GM19023 (cell line): ENCODE data around the gene SLFN5.
"Not testable (repeated sequence)": the region's sequence is repeated elsewhere in the genome, so short reads cannot be mapped to it uniquely, and the experiment has no call there.

ENCODE experiments used
- ATAC-seq: cut with Tn5 transposase; IDR thresholded peaks from one replicate; pipeline ENCODE4 v1.9.1; 2021; ENCODE audit warnings: mild to moderate bottlenecking, moderate library complexity; ENCODE audit not compliant: unreplicated experiment

Gene SLFN5

GRCh38 chr17:35242805-35243560 is at the start of gene SLFN5:
TSS of gene SLFN5 (plus strand) at chr17:35243072. CDS start at chr17:35258691, 15,619 bp downstream.
- peak; percentile 68 for ATAC-seq

DNA sequence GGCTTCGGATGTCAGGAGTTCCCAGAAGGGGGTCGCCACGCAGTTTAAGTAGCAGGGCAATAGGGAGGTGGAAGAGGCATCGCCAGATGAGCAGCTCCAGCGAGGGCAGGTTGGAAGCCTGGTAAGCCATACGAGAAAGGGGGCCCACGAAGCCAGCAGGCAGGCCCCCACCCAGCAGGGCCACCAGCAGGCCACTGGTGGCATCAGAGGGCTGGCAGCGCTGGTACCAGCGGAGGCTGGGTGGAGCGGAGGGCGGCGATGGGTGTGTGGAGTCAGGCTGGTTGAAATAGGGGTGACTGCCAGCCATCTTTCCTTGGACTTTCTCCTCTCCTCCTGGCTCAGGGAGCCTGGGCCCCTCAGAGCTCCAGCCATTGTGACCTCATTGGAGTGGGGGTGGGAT is 48.9 kb upstream of the SLFN5 start, which contains the start of gene SLC35G3:
TSS of gene SLC35G3 (minus strand) at position 393 of the 400 bp plus-strand sequence. CDS start at position 307, 86 bp downstream.
- ATAC-seq, result not testable (repeated sequence)

GRCh38 chr17:35195062-35195461 is 47.8 kb upstream of the SLFN5 start:
- ATAC-seq, result not testable (repeated sequence)

DNA sequence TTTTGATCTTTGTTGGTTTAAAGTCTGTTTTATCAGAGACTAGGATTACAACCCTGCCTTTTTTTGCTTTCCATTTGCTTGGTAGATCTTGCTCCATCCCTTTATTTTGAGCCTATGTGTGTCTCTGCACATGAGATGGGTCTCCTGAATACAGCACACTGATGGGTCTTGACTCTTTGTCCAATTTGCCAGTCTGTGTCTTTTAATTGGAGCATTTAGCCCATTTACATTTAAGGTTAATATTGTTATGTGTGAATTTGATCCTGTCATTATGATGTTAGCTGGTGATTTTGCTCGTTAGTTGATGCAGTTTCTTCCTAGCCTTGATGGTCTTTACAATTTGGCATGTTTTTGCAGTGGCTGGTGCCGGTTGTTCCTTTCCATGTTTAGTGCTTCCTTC is 40.3 kb upstream of the SLFN5 start:
- not testable (repeated sequence) for ATAC-seq

DNA sequence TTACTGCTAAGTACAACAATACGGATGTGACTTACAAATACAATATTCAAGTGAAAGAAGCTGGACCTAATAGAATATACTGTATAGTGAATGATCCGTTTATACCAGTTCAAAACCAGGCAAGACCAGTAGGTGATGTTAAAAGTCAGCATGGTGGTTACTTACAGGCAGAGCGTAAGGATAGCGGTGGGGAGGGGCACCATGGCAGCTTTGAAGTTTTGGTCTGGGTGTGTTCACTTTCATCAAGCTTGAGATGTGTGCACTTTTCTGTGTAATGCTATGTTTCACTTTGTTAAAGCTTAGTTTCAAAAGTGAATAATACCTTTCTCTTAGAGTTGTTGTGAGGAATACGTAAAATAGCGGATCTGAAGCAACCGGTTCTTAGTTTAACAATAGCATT is 32.1 kb upstream of the SLFN5 start:
- no peak for ATAC-seq

- no peak for ATAC-seq
Measured at GRCh38 chr17:35212668-35213067, 30.2 kb upstream of the SLFN5 start.

- ATAC-seq, result no peak
Measured at GRCh38 chr17:35213412-35213940, 29.4 kb upstream of the SLFN5 start.

- no peak for ATAC-seq
Measured at GRCh38 chr17:35214192-35214591, 28.7 kb upstream of the SLFN5 start.

DNA sequence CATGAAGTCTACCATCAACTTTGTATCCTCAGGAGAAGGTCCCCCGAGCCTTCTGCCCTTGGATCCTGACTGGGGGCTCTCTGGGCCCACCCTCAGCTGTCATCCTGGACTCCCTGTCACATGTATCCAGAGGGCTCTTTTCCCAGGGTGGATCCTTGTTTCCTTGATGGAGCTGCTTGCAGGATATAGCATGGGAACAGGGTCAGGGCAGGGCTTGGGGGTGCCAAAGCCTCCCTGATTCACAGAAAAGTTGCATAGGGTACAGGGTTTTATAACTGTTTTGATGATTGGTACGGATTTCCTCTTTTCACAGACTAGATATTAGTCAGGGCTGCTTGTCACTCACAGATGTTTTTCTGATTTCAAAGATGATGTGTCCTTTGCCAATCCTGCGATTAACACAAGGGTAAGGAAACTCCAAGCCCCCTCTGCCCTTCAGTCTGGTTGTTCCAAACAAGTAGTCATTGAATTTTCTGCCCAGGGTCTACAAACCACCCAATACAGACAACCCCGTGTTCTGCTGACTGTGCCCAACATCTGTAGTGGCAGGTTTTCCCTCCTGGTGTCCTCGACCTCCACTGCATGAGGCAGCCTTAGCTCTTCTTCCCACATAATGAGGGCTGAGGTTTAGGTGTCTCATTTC is 28.1 kb upstream of the SLFN5 start:
- ATAC-seq, result no peak

GRCh38 chr17:35217107-35217506 is 25.8 kb upstream of the SLFN5 start:
- no peak for ATAC-seq

DNA sequence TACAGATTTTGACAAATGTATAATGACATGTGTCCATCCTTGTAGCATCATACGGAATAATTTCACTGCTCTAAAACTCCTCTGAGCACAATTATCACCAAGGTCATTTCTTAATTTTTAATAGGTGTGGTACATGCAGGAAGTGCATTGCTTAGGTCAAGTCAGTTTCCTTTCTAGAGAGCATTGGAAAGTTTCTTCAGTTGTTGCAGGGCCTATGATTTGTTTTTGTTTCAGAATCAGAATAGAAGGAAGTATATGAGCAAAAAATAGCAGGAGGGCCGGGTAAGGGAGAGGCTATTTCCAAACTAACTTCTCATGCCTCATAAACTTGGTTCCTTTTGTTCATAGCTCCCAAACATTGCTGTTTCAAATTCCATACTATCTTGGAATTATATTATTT is 24.0 kb upstream of the SLFN5 start:
- ATAC-seq, result no peak

GRCh38 chr17:35222452-35222851 is 20.4 kb upstream of the SLFN5 start:
- ATAC-seq, result no peak

DNA sequence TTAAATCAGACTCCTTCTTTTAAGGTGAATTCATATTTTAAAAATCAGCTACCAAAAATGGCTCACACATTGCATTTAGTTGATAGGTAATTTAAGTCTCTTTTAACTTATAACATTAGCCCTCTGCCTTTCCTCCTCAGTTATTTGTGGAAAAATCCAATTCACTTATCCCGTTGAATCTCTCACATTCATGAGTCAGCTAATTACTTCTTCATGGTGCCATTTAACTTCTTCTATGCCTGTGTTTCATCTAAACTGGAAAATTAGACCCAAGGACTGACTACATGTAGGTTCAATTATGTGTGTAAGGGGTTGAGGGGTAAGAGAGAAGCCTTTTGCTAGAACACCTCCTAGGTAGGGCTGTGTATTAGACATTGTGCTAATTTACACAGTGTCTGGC is 18.4 kb upstream of the SLFN5 start:
- ATAC-seq, result no peak

DNA sequence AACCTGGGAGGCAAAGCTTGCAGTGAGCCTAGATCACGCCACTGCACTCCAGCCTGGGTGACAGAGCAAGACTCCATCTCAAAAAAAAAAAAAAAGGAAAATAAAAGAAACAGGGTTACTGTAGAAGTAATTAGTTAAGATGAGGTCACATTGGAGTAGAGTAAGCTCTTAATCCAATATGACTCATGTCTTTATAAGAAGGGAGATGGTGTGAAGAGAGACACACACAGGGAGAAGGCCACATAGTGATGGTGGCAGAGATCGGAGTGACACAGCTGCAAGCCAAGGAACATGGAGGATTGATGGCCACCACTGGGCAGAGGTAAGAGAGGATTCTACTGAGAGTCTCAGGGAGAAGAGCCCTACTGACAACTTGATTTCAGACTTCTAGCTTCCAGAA is 15.3 kb upstream of the SLFN5 start:
- no peak for ATAC-seq

DNA sequence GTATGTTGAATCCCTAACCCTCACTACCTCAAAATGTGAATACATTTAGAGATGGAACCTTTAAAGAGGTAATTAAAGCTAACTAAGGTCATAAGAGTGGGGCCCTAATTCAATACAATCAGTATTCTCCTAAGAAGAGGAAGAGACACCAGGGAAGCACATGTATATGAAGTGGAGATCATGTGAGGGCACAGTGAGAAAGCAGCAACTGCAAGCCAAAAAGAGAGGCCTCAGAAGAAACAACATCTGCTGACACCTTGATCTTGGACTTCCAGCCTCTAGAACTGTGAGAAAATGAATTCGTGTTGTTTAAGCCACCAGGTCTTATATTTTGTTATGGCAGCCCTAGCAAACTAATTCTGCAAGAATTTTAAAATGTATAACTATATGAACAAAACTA is 13.2 kb upstream of the SLFN5 start:
- ATAC-seq, result no peak

DNA sequence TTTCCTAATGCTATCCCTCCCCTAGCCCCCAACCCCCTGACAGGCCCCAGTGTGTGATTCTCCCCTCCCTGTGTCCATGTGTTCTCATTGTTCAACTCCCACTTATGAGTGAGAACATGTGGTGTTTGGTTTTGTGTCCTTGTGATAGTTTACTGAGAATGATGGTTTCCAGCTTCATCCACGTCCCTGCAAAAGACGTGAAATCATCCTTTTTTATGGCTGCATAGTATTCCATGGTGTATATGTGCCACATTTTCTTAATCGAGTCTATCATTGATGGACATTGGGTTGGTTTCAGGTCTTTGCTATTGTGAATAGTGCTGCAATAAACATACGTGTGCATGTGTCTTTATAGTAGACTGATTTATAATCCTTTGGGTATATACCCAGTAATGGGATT is 8.6 kb upstream of the SLFN5 start:
- ATAC-seq, result not testable (repeated sequence)

DNA sequence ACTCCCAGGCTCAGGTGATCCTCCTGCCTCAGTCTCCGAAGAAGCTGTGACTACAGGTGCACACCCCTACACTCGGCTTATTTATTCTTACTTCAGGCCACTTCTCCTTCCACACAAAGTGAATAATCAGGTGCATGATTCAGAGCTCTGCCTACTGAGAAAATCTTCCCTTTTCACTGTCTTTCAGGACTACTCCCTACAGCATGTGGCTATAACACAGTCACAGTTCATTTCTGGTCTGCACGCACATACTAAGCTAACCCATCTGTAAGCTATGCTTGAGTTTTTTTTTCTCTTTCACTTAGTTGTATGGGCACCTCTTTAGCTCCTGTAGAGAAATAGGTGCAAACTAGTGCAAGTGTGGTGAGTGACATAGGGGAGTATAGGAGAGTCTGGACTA is 7.6 kb upstream of the SLFN5 start:
- ATAC-seq, result no peak

DNA sequence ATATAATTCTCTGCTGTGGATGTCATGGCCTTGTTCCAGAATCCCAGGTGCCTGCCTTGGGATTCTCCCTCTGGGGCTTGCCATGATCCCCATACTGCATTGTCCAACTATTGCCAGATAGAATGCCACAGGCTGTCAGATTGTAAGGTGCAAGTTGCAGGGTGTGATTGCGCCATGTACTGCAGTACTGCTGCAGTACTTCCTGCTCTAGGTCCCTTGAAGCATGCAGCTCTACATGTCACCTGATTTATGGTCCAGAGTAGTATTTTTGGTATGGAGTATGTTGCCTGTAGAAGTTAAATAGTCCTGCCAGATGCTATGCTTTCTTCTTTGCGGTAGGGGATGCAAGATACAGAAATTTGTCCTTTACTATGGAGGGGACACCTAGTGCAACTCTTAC is 7.0 kb upstream of the SLFN5 start:
- no peak for ATAC-seq

- ATAC-seq, result no peak
Measured at GRCh38 chr17:35236821-35237220, 6.1 kb upstream of the SLFN5 start.

- no peak for ATAC-seq
Measured at GRCh38 chr17:35238821-35239220, 4.1 kb upstream of the SLFN5 start.

GRCh38 chr17:35239823-35240222 is 3.0 kb upstream of the SLFN5 start:
- no peak for ATAC-seq

DNA sequence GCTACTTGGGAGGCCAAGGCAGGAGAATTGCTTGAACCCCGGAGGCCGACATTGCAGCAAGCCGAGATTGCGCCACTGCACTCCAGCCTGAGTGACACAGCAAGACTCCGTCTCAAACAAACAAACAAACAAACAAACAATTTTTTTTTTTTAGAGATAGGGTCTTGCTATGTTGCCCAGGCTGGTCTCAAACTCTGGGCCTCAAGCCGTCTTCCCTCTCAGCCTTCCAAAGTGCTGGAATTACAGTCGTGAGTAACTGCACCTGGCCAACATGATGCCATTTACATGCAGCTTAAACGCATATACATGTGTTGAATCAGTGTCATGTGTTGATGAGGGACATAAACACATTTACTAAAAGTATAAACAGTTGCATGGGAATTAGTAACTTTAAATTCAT is 2.0 kb upstream of the SLFN5 start:
- no peak for ATAC-seq
